GM19193 (cell line): Measurements from ENCODE around the gene PUSL1.

Experiments used
- POLR2A ChIP-seq: IDR thresholded peaks from 4 replicates; pipeline ENCODE4 v1.6.1; 2011; ENCODE audit not compliant: insufficient read depth, insufficient read length; ENCODE audit errors: extremely low read depth

The PUSL1 gene

GRCh38 chr1:1286313-1287261 is 21.8 kb upstream of the PUSL1 start:
- no peak for TF ChIP-seq POLR2A

DNA sequence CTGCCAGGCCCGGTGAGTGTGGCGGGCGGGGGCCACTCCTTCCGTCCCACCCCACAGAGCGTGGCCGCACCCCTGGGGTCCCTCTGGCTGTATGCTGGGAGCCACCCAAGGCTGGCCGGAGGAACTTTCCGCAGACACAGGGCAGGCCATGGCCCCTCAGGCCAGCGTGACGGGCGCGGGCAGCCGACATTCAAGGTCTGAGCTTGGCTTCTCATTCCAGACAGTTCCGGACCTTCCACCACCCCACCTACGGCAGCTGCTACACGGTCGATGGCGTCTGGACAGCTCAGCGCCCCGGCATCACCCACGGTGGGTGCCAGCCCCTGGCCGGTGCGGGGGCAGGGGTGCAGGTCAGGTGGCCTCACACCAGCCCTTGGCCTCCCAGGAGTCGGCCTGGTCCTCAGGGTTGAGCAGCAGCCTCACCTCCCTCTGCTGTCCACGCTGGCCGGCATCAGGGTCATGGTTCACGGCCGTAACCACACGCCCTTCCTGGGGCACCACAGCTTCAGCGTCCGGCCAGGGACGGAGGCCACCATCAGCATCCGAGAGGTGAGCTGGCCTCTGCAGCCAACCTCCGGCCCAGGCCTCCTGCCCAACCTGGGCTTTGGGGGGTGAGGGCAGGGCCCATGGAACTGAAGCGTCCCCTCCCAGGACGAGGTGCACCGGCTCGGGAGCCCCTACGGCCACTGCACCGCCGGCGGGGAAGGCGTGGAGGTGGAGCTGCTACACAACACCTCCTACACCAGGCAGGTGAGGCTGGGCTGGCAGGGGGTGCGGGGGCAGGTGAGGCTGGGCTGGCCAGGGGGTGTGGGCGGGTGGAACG is 20.9 kb upstream of the PUSL1 start:
- no peak for TF ChIP-seq POLR2A

DNA sequence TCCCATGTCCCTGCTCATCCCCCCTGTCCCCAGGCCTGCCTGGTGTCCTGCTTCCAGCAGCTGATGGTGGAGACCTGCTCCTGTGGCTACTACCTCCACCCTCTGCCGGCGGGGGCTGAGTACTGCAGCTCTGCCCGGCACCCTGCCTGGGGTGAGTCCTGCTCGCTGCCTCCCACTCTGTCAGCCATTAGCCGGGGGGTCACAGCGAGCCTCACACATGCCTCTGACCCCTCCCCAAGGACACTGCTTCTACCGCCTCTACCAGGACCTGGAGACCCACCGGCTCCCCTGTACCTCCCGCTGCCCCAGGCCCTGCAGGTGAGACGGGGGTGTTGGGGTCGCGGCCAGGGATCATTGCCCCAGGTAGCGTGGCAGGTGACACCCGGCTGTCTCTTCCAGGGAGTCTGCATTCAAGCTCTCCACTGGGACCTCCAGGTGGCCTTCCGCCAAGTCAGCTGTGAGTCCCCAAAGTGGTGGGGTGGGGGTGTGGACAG is 18.1 kb upstream of the PUSL1 start:
- TF ChIP-seq POLR2A = no peak

DNA sequence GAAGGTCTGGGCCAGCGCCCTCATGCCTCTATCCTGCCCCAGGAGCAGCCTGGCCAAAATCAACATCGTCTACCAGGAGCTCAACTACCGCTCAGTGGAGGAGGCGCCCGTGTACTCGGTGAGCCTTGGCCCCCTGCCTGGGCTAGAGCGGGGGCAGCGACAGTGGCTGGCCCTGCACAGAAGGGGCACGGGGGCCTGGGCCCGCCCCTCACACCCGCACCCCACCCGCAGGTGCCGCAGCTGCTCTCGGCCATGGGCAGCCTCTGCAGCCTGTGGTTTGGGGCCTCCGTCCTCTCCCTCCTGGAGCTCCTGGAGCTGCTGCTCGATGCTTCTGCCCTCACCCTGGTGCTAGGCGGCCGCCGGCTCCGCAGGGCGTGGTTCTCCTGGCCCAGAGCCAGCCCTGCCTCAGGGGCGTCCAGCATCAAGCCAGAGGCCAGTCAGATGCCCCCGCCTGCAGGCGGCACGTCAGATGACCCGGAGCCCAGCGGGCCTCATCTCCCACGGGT is 17.3 kb upstream of the PUSL1 start:
- TF ChIP-seq POLR2A = no peak

GRCh38 chr1:1291548-1292441 is 16.6 kb upstream of the PUSL1 start:
- TF ChIP-seq POLR2A = no peak

- no peak for TF ChIP-seq POLR2A
These were observed 16.0 kb upstream of the PUSL1 start for GRCh38 chr1:1292442-1292779.

- no peak for TF ChIP-seq POLR2A
These were observed 15.5 kb upstream of the PUSL1 start for GRCh38 chr1:1292851-1293250.

DNA sequence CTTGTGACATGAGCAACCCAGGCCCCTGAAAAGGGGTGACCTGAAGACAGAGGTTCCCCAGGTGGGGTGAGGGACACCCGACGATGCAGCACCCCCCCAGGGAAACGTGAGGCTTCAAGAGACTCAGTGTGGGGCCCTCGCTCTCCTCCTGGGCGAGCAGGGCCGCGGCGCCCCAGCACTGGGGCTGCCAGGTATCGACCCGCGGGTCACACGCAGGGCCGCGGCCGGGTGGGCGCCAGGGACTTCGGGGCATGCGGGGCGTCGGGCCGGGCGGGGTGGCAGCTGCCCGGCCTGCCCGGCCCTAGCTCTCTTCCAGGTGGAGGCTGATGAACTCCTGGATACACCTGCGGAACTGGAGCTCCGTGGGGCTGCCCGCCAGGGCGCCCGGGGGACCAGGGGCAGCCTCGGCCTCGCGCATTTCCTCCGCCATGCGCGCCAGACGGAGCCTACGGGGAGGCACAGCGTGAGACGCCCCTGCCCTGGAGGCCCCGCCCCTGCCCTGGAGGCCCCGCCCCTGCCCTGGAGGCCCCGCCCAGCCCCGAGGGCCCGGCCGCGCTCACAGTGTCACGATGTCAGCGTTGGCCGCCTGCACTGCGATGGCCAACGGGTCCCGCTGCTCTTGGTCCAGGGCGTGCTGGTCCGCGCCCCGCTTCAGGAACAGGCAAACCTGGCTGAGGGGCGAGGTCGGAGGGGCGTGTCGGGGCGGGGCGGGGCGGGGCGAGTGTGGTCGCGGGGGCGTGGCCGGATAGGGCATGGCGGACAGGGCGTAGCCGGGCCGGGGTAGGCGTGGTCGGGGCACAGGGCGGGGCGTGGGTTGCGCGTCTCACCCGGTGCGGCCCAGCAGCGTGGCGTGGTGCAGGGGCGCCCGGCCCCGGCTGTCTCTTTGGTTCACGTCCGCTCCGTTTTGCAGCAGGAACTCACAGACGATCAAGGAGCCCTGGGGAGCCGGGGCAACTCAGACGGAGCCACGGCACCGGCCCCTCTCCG is 14.8 kb upstream of the PUSL1 start:
- TF ChIP-seq POLR2A = no peak

- TF ChIP-seq POLR2A = no peak
These were observed 14.0 kb upstream of the PUSL1 start for GRCh38 chr1:1294250-1294890.

DNA sequence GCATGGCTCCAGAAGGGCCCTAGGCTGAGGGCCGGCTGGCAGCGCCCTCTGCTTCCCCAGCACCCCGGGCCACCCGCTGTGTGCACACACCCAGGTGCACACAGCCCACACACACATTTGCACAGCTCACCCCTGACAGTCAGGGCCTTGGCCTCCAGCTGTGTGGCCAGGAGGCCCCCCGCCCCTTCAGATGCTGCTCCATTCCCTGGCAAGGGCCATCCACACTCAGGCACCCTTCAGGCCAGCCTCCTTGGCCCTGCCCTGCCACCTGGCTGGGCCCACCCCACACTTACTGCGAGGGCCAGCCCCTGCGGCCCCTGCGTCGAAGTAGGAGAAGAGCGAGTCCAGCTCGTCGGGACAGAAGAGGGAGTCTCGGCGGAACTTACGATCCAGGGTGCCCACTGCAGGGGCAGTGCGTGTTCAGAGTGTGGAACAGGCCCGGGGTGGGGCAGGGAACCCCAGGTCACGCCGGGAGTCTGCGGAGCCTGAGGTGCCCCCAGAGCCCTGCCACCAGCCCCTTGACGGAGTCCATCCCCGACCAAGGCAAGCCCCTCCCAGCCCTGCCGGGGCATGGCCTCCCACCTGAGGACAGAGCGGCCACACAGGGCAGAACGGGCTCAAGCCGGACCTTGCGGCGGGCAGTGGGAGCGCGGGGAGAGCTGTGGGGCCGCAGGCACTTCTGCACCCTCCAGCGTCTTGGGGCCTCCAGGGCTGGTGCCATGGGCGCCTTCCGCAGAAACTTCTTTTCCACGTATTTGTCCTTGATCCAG is 13.1 kb upstream of the PUSL1 start:
- TF ChIP-seq POLR2A = no peak

DNA sequence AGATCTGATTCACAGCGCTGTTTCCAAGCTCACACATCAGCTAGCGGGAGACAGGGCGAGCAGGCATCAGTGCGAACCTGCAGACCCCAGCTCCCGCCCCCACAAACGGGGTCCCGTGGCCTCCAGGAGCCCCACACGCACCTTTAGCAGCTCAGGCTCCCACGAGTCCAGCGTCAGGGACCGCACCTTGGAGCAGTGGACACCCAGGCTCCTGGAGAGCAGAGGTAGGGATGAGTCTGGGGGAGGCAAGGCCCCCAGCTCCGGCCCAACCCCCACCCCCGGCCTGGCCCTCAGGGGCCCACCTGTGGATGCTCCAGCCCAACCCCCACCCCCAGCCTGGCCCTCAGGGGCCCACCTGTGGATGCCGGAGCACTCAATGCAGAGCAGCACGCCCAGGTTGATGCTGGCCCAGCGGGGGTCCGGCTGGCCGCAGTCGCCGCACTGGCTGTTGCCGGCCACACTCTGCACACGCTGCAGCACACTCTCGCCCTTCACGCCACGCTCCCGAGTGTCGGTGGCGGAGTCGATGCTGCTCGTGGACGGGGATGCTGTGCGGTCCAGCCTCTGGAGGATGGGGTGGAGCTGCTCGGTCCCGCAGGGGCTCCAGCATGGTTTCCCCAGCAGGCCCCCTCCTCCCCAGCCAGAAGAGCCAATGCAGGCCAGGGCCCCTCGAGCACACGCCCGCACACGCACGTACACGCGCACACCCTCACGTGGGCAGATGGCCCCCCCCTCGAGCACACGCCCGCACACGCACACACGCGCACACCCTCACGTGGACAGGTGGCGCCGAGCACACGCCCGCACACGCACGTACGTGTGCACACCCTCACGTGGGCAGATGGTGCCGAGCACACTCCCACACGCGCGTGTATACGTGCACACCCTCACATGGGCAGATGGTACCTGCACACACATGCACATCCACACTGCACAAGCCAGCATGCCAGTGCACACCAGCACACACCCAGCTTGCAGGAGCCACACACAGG is 12.0 kb upstream of the PUSL1 start:
- TF ChIP-seq POLR2A = no peak
